SK-N-MC (cell line): ENCODE data around the gene HLA-DRB1.

Experiments
- EZH2 ChIP-seq: fragments of 200-600 bp; sonication (generic); IDR thresholded peaks from one replicate; pipeline ENCODE4 v1.6.1; 2017; ENCODE audit warnings: antibody characterized with exemption
- FOXP2 ChIP-seq: optimal IDR thresholded peaks from 2 replicates; pipeline ENCODE3; 2011; ENCODE audit warnings: mild to moderate bottlenecking, moderate library complexity; ENCODE audit not compliant: insufficient read depth; ENCODE audit errors: extremely low read length, control extremely low read depth
- POLR2AphosphoS5 ChIP-seq: IDR thresholded peaks from 2 replicates; pipeline ENCODE4 v1.6.1; 2012; ENCODE audit warnings: mild to moderate bottlenecking, low read depth, low read length, borderline replicate concordance

GRCh38 chr6:32529697-32530430, 59.8 kb downstream of the HLA-DRB1 start, which contains the start of gene HLA-DRB5:
- TF ChIP-seq POLR2AphosphoS5, result no peak
- TF ChIP-seq EZH2, result no peak
- TF ChIP-seq FOXP2, result no peak
